Measurements from ENCODE around the gene TMEM132C.

TMEM132C gene

GRCh38 chr12:128339126-128339520 lies 72.2 kb downstream of the TMEM132C start:
- no peak for TF ChIP-seq CTCF (IDR thresholded peaks at IDR 0.05; ENCODE audit: insufficient read depth, low read length)
- TF ChIP-seq GABPA (IDR thresholded peaks at IDR 0.05; ENCODE audit: low read depth): no peak
- no peak for TF ChIP-seq SPI1 (IDR thresholded peaks at IDR 0.05; ENCODE audit: borderline replicate concordance, low read depth)
- no peak for TF ChIP-seq REST (IDR thresholded peaks at IDR 0.05; ENCODE audit: insufficient replicate concordance, low read depth)
- no peak for TF ChIP-seq POLR2AphosphoS5 (IDR thresholded peaks at IDR 0.05; ENCODE audit: low read depth)
- H3K27ac ChIP-seq (replicated peaks): no peak overlapping the region
- DNase-seq (ENCODE audit: low read depth in 1 of 2, low spot score in 1 of 2): no peak
- no peaks in the 10 kb centered on the region for H3K27me3 ChIP-seq (ENCODE audit: insufficient read depth, poor library complexity, severe bottlenecking)
- no peak overlapping the region for H3K4me3 ChIP-seq (replicated peaks; ENCODE audit: insufficient read depth, low read length)

- no peak for TF ChIP-seq GABPA (IDR thresholded peaks at IDR 0.05; ENCODE audit: low read depth)
- no peak for TF ChIP-seq CTCF (IDR thresholded peaks at IDR 0.05; ENCODE audit: insufficient read depth, low read length)
- no peak for TF ChIP-seq REST (IDR thresholded peaks at IDR 0.05; ENCODE audit: insufficient replicate concordance, low read depth)
- no peak for TF ChIP-seq SPI1 (IDR thresholded peaks at IDR 0.05; ENCODE audit: borderline replicate concordance, low read depth)
- TF ChIP-seq POLR2AphosphoS5 (IDR thresholded peaks at IDR 0.05; ENCODE audit: low read depth): no peak
- Histone ChIP-seq H3K27ac (replicated peaks) (no peak overlapping the region), H3K4me3 (replicated peaks; ENCODE audit: insufficient read depth, low read length) (no peak overlapping the region), H3K27me3 (ENCODE audit: insufficient read depth, poor library complexity, severe bottlenecking) (no peaks in the 10 kb centered on the region)
- DNase-seq (ENCODE audit: low read depth in 1 of 2, low spot score in 1 of 2): no peak
These were observed 72.7 kb downstream of the TMEM132C start for GRCh38 chr12:128339631-128340030.

GRCh38 chr12:128353301-128353700 lies 86.3 kb downstream of the TMEM132C start:
- H3K27ac ChIP-seq (replicated peaks): no peak overlapping the region
- no peak for TF ChIP-seq CTCF (IDR thresholded peaks at IDR 0.05; ENCODE audit: insufficient read depth, low read length)
- no peak for TF ChIP-seq POLR2AphosphoS5 (IDR thresholded peaks at IDR 0.05; ENCODE audit: low read depth)
- TF ChIP-seq REST (IDR thresholded peaks at IDR 0.05; ENCODE audit: insufficient replicate concordance, low read depth): no peak
- TF ChIP-seq SPI1 (IDR thresholded peaks at IDR 0.05; ENCODE audit: borderline replicate concordance, low read depth): no peak
- no peak for TF ChIP-seq GABPA (IDR thresholded peaks at IDR 0.05; ENCODE audit: low read depth)
- H3K4me3 ChIP-seq (replicated peaks; ENCODE audit: insufficient read depth, low read length): no peak overlapping the region
- DNase-seq (ENCODE audit: low read depth in 1 of 2, low spot score in 1 of 2): no peak
- no peaks in the 10 kb centered on the region for H3K27me3 ChIP-seq (ENCODE audit: insufficient read depth, poor library complexity, severe bottlenecking)

All from HL-60 (cell line).